ENCODE data around the gene CAMKMT.
A peak's percentile ranks its signal among the peaks of the same experiment; 100 is the strongest.

Gene CAMKMT

GRCh38 chr2:44688456-44689124, 326.8 kb downstream of the CAMKMT start:
- no peaks in the 10 kb centered on the region for H3K27me3 ChIP-seq (ENCODE audit: control insufficient read depth, insufficient read depth, low read length, poor library complexity, severe bottlenecking)
- no peak overlapping the region for H3K4me3 ChIP-seq (ENCODE audit: insufficient read depth, low read depth, low read length)
- no peaks in the 10 kb centered on the region for H3K36me3 ChIP-seq (ENCODE audit: control insufficient read depth, insufficient read depth, low read length)
- no peaks in the 10 kb centered on the region for H3K9me3 ChIP-seq (ENCODE audit: control insufficient read depth, low read length)
- 83 to 95% methylated on average over 2 of the region's 2 CpGs for WGBS, 2 experiments
- H3K4me1 ChIP-seq (ENCODE audit: control insufficient read depth, insufficient read depth, low read length), result no peaks in the 10 kb centered on the region
- no peak overlapping the region for H3K27ac ChIP-seq (ENCODE audit: insufficient read depth, low read depth, low read length, poor library complexity, severe bottlenecking)

GRCh38 chr2:44689516-44689915, 327.8 kb downstream of the CAMKMT start:
- Histone ChIP-seq H3K9me3 (ENCODE audit: control insufficient read depth, low read length) (no peaks in the 10 kb centered on the region), H3K36me3 (ENCODE audit: control insufficient read depth, insufficient read depth, low read length) (no peaks in the 10 kb centered on the region), H3K4me1 (ENCODE audit: control insufficient read depth, insufficient read depth, low read length) (no peaks in the 10 kb centered on the region), H3K27ac (ENCODE audit: insufficient read depth, low read depth, low read length, poor library complexity, severe bottlenecking) (no peak overlapping the region), H3K4me3 (ENCODE audit: insufficient read depth, low read depth, low read length) (no peak overlapping the region), H3K27me3 (ENCODE audit: control insufficient read depth, insufficient read depth, low read length, poor library complexity, severe bottlenecking) (no peaks in the 10 kb centered on the region)
- 94 to 100% methylated on average over 1 of the region's 1 CpG for WGBS, 2 experiments

GRCh38 chr2:44691174-44691785, 329.5 kb downstream of the CAMKMT start:
- Histone ChIP-seq H3K4me1 (ENCODE audit: control insufficient read depth, insufficient read depth, low read length) (no peaks in the 10 kb centered on the region), H3K27me3 (ENCODE audit: control insufficient read depth, insufficient read depth, low read length, poor library complexity, severe bottlenecking) (no peaks in the 10 kb centered on the region), H3K36me3 (ENCODE audit: control insufficient read depth, insufficient read depth, low read length) (no peaks in the 10 kb centered on the region), H3K9me3 (ENCODE audit: control insufficient read depth, low read length) (no peaks in the 10 kb centered on the region), H3K27ac (ENCODE audit: insufficient read depth, low read depth, low read length, poor library complexity, severe bottlenecking) (no peak overlapping the region), H3K4me3 (ENCODE audit: insufficient read depth, low read depth, low read length) (no peak overlapping the region)
- 93 to 94% methylated on average over 10 of the region's 10 CpGs for WGBS, 2 experiments

GRCh38 chr2:44692821-44693220, 331.1 kb downstream of the CAMKMT start:
- Histone ChIP-seq H3K4me3 (ENCODE audit: insufficient read depth, low read depth, low read length) (no peak overlapping the region), H3K27me3 (ENCODE audit: control insufficient read depth, insufficient read depth, low read length, poor library complexity, severe bottlenecking) (no peaks in the 10 kb centered on the region), H3K36me3 (ENCODE audit: control insufficient read depth, insufficient read depth, low read length) (no peaks in the 10 kb centered on the region), H3K27ac (ENCODE audit: insufficient read depth, low read depth, low read length, poor library complexity, severe bottlenecking) (no peak overlapping the region), H3K4me1 (ENCODE audit: control insufficient read depth, insufficient read depth, low read length) (no peaks in the 10 kb centered on the region), H3K9me3 (ENCODE audit: control insufficient read depth, low read length) (no peaks in the 10 kb centered on the region)
- 96 to 97% methylated on average over 4 of the region's 4 CpGs for WGBS, 2 experiments

- H3K27me3 ChIP-seq (ENCODE audit: control insufficient read depth, insufficient read depth, low read length, poor library complexity, severe bottlenecking), result no peaks in the 10 kb centered on the region
- H3K27ac ChIP-seq (ENCODE audit: insufficient read depth, low read depth, low read length, poor library complexity, severe bottlenecking), result no peak overlapping the region
- H3K36me3 ChIP-seq (ENCODE audit: control insufficient read depth, insufficient read depth, low read length), result no peaks in the 10 kb centered on the region
- peaks cover 13% of the 10 kb centered on the region for H3K4me1 ChIP-seq (ENCODE audit: control insufficient read depth, insufficient read depth, low read length)
- WGBS, 2 experiments, result 89 to 99% methylated on average over 5 of the region's 5 CpGs
- no peak overlapping the region for H3K4me3 ChIP-seq (ENCODE audit: insufficient read depth, low read depth, low read length)
- no peaks in the 10 kb centered on the region for H3K9me3 ChIP-seq (ENCODE audit: control insufficient read depth, low read length)
Observed at GRCh38 chr2:44700824-44701223, 339.1 kb downstream of the CAMKMT start.

GRCh38 chr2:44705356-44705755, 343.6 kb downstream of the CAMKMT start:
- H3K27me3 ChIP-seq (ENCODE audit: control insufficient read depth, insufficient read depth, low read length, poor library complexity, severe bottlenecking), result no peaks in the 10 kb centered on the region
- no peaks in the 10 kb centered on the region for H3K36me3 ChIP-seq (ENCODE audit: control insufficient read depth, insufficient read depth, low read length)
- WGBS, 2 experiments, result 32 to 41% methylated on average over 5 of the region's 5 CpGs
- H3K27ac ChIP-seq (ENCODE audit: insufficient read depth, low read depth, low read length, poor library complexity, severe bottlenecking), result peak overlapping the region; percentile 65
- no peaks in the 10 kb centered on the region for H3K9me3 ChIP-seq (ENCODE audit: control insufficient read depth, low read length)
- no peak overlapping the region for H3K4me3 ChIP-seq (ENCODE audit: insufficient read depth, low read depth, low read length)
- peaks cover 42% of the 10 kb centered on the region for H3K4me1 ChIP-seq (ENCODE audit: control insufficient read depth, insufficient read depth, low read length)

- H3K4me3 ChIP-seq (ENCODE audit: insufficient read depth, low read depth, low read length), result no peak overlapping the region
- peaks cover 42% of the 10 kb centered on the region for H3K4me1 ChIP-seq (ENCODE audit: control insufficient read depth, insufficient read depth, low read length)
Observed at GRCh38 chr2:44705876-44706480, 344.2 kb downstream of the CAMKMT start.

GRCh38 chr2:44706681-44707553, 345.2 kb downstream of the CAMKMT start:
- peaks cover 42% of the 10 kb centered on the region for H3K4me1 ChIP-seq (ENCODE audit: control insufficient read depth, insufficient read depth, low read length)
- peak overlapping the region; percentile 65 for H3K27ac ChIP-seq (ENCODE audit: insufficient read depth, low read depth, low read length, poor library complexity, severe bottlenecking)
- H3K36me3 ChIP-seq (ENCODE audit: control insufficient read depth, insufficient read depth, low read length), result no peaks in the 10 kb centered on the region
- H3K9me3 ChIP-seq (ENCODE audit: control insufficient read depth, low read length), result no peaks in the 10 kb centered on the region
- 74 to 78% methylated on average over 8 to 10 of the region's 10 CpGs for WGBS, 2 experiments
- no peaks in the 10 kb centered on the region for H3K27me3 ChIP-seq (ENCODE audit: control insufficient read depth, insufficient read depth, low read length, poor library complexity, severe bottlenecking)
- H3K4me3 ChIP-seq (ENCODE audit: insufficient read depth, low read depth, low read length), result no peak overlapping the region

More at GRCh38 chr2:44705876-44706480, 344.2 kb downstream of the CAMKMT start:
- H3K36me3 ChIP-seq (ENCODE audit: control insufficient read depth, insufficient read depth, low read length), result no peaks in the 10 kb centered on the region
- peak overlapping the region; percentile 65 for H3K27ac ChIP-seq (ENCODE audit: insufficient read depth, low read depth, low read length, poor library complexity, severe bottlenecking)
- no peaks in the 10 kb centered on the region for H3K9me3 ChIP-seq (ENCODE audit: control insufficient read depth, low read length)
- WGBS, 2 experiments, result 29 to 33% methylated on average over 10 of the region's 10 CpGs
- H3K27me3 ChIP-seq (ENCODE audit: control insufficient read depth, insufficient read depth, low read length, poor library complexity, severe bottlenecking), result no peaks in the 10 kb centered on the region

GRCh38 chr2:44707945-44708660, 346.4 kb downstream of the CAMKMT start:
- Histone ChIP-seq H3K4me3 (ENCODE audit: insufficient read depth, low read depth, low read length) (no peak overlapping the region), H3K4me1 (ENCODE audit: control insufficient read depth, insufficient read depth, low read length) (peaks cover 42% of the 10 kb centered on the region), H3K9me3 (ENCODE audit: control insufficient read depth, low read length) (no peaks in the 10 kb centered on the region), H3K36me3 (ENCODE audit: control insufficient read depth, insufficient read depth, low read length) (no peaks in the 10 kb centered on the region), H3K27me3 (ENCODE audit: control insufficient read depth, insufficient read depth, low read length, poor library complexity, severe bottlenecking) (no peaks in the 10 kb centered on the region), H3K27ac (ENCODE audit: insufficient read depth, low read depth, low read length, poor library complexity, severe bottlenecking) (no peak overlapping the region)
- WGBS, 2 experiments, result 55% methylated on average over 4 of the region's 4 CpGs

Measured in ectodermal cell (in vitro differentiated cells).